Measurements from ENCODE around the gene ANGEL1.
A peak's percentile ranks its signal among the peaks of the same experiment; 100 is the strongest.

The ANGEL1 gene

GRCh38 chr14:76820700-76821099 is 8.0 kb upstream of the ANGEL1 start:
- DNase-seq (ENCODE audit: insufficient read length, low spot score) (no peak), FAIRE-seq (no peak)
- TF ChIP-seq CTCF (IDR thresholded peaks at IDR 0.05; ENCODE audit: insufficient read depth, missing control alignments): no peak

- FAIRE-seq: no peak
- DNase-seq (ENCODE audit: insufficient read length, low spot score): no peak
- no peak for TF ChIP-seq CTCF (IDR thresholded peaks at IDR 0.05; ENCODE audit: insufficient read depth, missing control alignments)
Measured at GRCh38 chr14:76814726-76815645, 2.3 kb upstream of the ANGEL1 start.

- FAIRE-seq (no peak), DNase-seq (ENCODE audit: insufficient read length, low spot score) (no peak)
- no peak for TF ChIP-seq CTCF (IDR thresholded peaks at IDR 0.05; ENCODE audit: insufficient read depth, missing control alignments)
Measured at GRCh38 chr14:76812093-76812421, 625 bp downstream of the ANGEL1 start.

GRCh38 chr14:76811561-76811960 is 1.1 kb downstream of the ANGEL1 start:
- no peak for TF ChIP-seq CTCF (IDR thresholded peaks at IDR 0.05; ENCODE audit: insufficient read depth, missing control alignments)
- FAIRE-seq (no peak), DNase-seq (ENCODE audit: insufficient read length, low spot score) (no peak)

GRCh38 chr14:76810953-76811400 is 1.7 kb downstream of the ANGEL1 start:
- FAIRE-seq (no peak), DNase-seq (ENCODE audit: insufficient read length, low spot score) (no peak)
- peak; percentile 53 for TF ChIP-seq CTCF (IDR thresholded peaks at IDR 0.05; ENCODE audit: insufficient read depth, missing control alignments)

GRCh38 chr14:76810525-76810924 is 2.2 kb downstream of the ANGEL1 start:
- FAIRE-seq (no peak), DNase-seq (ENCODE audit: insufficient read length, low spot score) (no peak)
- TF ChIP-seq CTCF (IDR thresholded peaks at IDR 0.05; ENCODE audit: insufficient read depth, missing control alignments): no peak

GRCh38 chr14:76808990-76809389 is 3.7 kb downstream of the ANGEL1 start:
- TF ChIP-seq CTCF (IDR thresholded peaks at IDR 0.05; ENCODE audit: insufficient read depth, missing control alignments): no peak
- FAIRE-seq (no peak), DNase-seq (ENCODE audit: insufficient read length, low spot score) (no peak)
